Measurements from ENCODE around the gene SORBS2.

DNA sequence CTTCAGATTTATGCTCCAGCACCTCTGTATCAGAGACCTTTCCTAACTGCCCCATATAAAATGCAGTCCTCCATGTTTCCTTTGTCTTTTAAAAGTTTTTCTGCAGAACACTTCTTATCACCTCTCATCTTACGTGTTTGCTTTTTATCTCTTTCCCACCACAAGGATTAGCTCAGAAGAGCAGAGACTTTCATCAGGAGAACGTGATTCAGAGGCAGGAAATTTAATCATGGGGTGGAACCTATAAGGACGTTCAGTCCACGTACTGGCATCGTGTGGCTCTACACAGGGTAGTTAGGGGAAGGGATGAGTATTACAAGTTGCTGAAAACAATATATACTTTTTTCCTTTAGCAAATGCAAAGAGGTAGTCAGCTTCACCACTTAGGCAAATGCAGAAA lies 98.7 kb downstream of the SORBS2 start:
- TF ChIP-seq EP300 (IDR thresholded peaks at IDR 0.05) (no peak), POLR2A (IDR thresholded peaks at IDR 0.05) (no peak), POLR2AphosphoS5 (IDR thresholded peaks at IDR 0.05) (no peak)
- TF ChIP-seq, protein P1, sequence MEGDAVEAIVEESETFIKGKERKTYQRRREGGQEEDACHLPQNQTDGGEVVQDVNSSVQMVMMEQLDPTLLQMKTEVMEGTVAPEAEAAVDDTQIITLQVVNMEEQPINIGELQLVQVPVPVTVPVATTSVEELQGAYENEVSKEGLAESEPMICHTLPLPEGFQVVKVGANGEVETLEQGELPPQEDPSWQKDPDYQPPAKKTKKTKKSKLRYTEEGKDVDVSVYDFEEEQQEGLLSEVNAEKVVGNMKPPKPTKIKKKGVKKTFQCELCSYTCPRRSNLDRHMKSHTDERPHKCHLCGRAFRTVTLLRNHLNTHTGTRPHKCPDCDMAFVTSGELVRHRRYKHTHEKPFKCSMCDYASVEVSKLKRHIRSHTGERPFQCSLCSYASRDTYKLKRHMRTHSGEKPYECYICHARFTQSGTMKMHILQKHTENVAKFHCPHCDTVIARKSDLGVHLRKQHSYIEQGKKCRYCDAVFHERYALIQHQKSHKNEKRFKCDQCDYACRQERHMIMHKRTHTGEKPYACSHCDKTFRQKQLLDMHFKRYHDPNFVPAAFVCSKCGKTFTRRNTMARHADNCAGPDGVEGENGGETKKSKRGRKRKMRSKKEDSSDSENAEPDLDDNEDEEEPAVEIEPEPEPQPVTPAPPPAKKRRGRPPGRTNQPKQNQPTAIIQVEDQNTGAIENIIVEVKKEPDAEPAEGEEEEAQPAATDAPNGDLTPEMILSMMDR (IDR thresholded peaks at IDR 0.05): no peak
